OCI-LY1 (cell line): ENCODE data around the gene SH3RF3.

Experiments
- H2AFZ ChIP-seq: fragments of 200-600 bp; sonication (generic), shearing (Covaris generic); 2 replicates; pipeline ENCODE4 v1.6.0; 2014; ENCODE audit warnings: antibody characterized with exemption, mild to moderate bottlenecking, low read length
- H3F3A ChIP-seq: fragments of 200-600 bp; sonication (generic), shearing (Covaris generic); 2 replicates; pipeline ENCODE4 v1.6.0; 2014; ENCODE audit warnings: mild to moderate bottlenecking, antibody characterized with exemption, low read length, moderate library complexity; ENCODE audit not compliant: insufficient read depth
- H3K27ac ChIP-seq: fragments of 200-600 bp; sonication (generic); 2 replicates; pipeline ENCODE4 v1.5.1; 2014; ENCODE audit warnings: low read length, mixed run types, mild to moderate bottlenecking, low read depth; ENCODE audit not compliant: poor library complexity, severe bottlenecking
- H3K27me3 ChIP-seq: fragments of 200-600 bp; sonication (generic); 2 replicates; pipeline ENCODE4 v1.6.0; 2014; ENCODE audit warnings: antibody characterized with exemption, mild to moderate bottlenecking, low read length, moderate library complexity; ENCODE audit not compliant: insufficient read depth
- H3K36me3 ChIP-seq: fragments of 200-600 bp; sonication (generic); 2 replicates; pipeline ENCODE4 v1.6.1; 2014; ENCODE audit warnings: mild to moderate bottlenecking, antibody characterized with exemption, low read length, moderate library complexity, mixed read lengths; ENCODE audit not compliant: insufficient read depth
- H3K4me1 ChIP-seq: fragments of 200-600 bp; sonication (generic); 2 replicates; pipeline ENCODE4 v1.5.1; 2014; ENCODE audit warnings: mild to moderate bottlenecking, low read length, moderate library complexity; ENCODE audit not compliant: insufficient read depth, severe bottlenecking
- H3K4me2 ChIP-seq: fragments of 200-600 bp; sonication (generic), shearing (Covaris generic); 2 replicates; pipeline ENCODE4 v1.6.1; 2014; ENCODE audit warnings: low read length
- H3K4me3 ChIP-seq: fragments of 200-600 bp; sonication (generic); 2 replicates; pipeline ENCODE4 v1.5.1; 2014; ENCODE audit warnings: low read length, low read depth, mild to moderate bottlenecking, mixed read lengths; ENCODE audit not compliant: poor library complexity, severe bottlenecking
- H3K79me2 ChIP-seq: fragments of 200-600 bp; shearing (Covaris generic); 2 replicates; pipeline ENCODE4 v1.6.1; 2016; ENCODE audit warnings: mixed run types, low read length, mixed read lengths; ENCODE audit not compliant: insufficient read depth
- H3K9ac ChIP-seq: fragments of 200-600 bp; sonication (generic), shearing (Covaris generic); 2 replicates; pipeline ENCODE4 v1.6.1; 2014; ENCODE audit warnings: mild to moderate bottlenecking, low read length, mixed read lengths
- H3K9me2 ChIP-seq: fragments of 200-600 bp; sonication (generic), shearing (Covaris generic); 2 replicates; pipeline ENCODE4 v1.6.1; 2014; ENCODE audit warnings: low read depth, mild to moderate bottlenecking, low read length, mixed read lengths
- H3K9me3 ChIP-seq: fragments of 200-600 bp; shearing (Covaris generic); 2 replicates; pipeline ENCODE4 v1.6.1; 2014; ENCODE audit warnings: low read length, mixed read lengths
- H4K20me1 ChIP-seq: fragments of 200-600 bp; sonication (generic), shearing (Covaris generic); 2 replicates; pipeline ENCODE4 v1.6.0; 2016; ENCODE audit warnings: mild to moderate bottlenecking, low read length; ENCODE audit not compliant: insufficient read depth
- CTCF ChIP-seq: fragments of 200-600 bp; sonication (generic), shearing (Covaris generic); IDR thresholded peaks from 2 replicates; pipeline ENCODE4 v1.5.1; 2017; ENCODE audit warnings: mild to moderate bottlenecking, antibody characterized with exemption, low read length, moderate library complexity, mixed read lengths
- EZH2 ChIP-seq: fragments of 200-600 bp; sonication (generic), shearing (Covaris generic); IDR thresholded peaks from 2 replicates; pipeline ENCODE4 v1.8.0; 2017; ENCODE audit warnings: borderline replicate concordance, mixed run types, mild to moderate bottlenecking, antibody characterized with exemption, low read length, moderate library complexity, mixed read lengths

Gene SH3RF3

GRCh38 chr2:109255654-109256053 is 126.6 kb downstream of the SH3RF3 start:
- H3K79me2 ChIP-seq: no peaks in the 10 kb centered on the region
- no peak overlapping the region for H3K9ac ChIP-seq
- no peaks in the 10 kb centered on the region for H3K4me1 ChIP-seq
- no peak overlapping the region for H3K4me2 ChIP-seq
- no peaks in the 10 kb centered on the region for H3K9me3 ChIP-seq
- no peaks in the 10 kb centered on the region for H3F3A ChIP-seq
- H2AFZ ChIP-seq: no peak overlapping the region
- H4K20me1 ChIP-seq: no peaks in the 10 kb centered on the region
- H3K4me3 ChIP-seq: no peak overlapping the region
- H3K9me2 ChIP-seq: no peaks in the 10 kb centered on the region
- H3K36me3 ChIP-seq: no peaks in the 10 kb centered on the region
- H3K27me3 ChIP-seq: peaks cover 12% of the 10 kb centered on the region
- no peak for TF ChIP-seq CTCF
- no peak for TF ChIP-seq EZH2
- no peak overlapping the region for H3K27ac ChIP-seq

- peaks cover 12% of the 10 kb centered on the region for H3K27me3 ChIP-seq
- no peaks in the 10 kb centered on the region for H3K9me3 ChIP-seq
- no peak overlapping the region for H3K4me2 ChIP-seq
- H3F3A ChIP-seq: no peaks in the 10 kb centered on the region
- no peaks in the 10 kb centered on the region for H3K36me3 ChIP-seq
- no peaks in the 10 kb centered on the region for H3K4me1 ChIP-seq
- H4K20me1 ChIP-seq: no peaks in the 10 kb centered on the region
- H3K4me3 ChIP-seq: no peak overlapping the region
- no peak overlapping the region for H2AFZ ChIP-seq
- no peaks in the 10 kb centered on the region for H3K79me2 ChIP-seq
- TF ChIP-seq EZH2 (no peak), CTCF (no peak)
- H3K9ac ChIP-seq: no peak overlapping the region
- H3K27ac ChIP-seq: no peak overlapping the region
- H3K9me2 ChIP-seq: no peaks in the 10 kb centered on the region
Observed at GRCh38 chr2:109256111-109256510, 127.1 kb downstream of the SH3RF3 start.

DNA sequence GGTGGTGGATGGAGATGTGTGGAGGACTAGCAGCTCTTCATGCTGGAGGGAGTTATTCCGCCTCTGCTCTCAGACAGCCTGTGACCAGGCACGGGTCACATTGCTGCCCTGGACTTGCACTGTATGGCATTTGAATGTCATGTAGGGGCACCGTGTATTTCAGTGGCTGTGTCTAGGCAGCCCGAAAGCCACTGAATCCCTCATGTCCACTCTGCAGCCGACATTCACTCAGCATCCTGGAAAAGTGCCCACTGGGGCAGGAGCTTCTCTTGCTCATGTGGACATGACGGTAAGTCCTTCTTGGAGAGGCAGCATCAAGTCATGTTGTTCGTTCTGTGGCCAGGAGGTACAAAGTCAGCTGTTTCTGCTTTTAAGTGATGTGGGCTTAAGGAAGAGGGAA is 127.9 kb downstream of the SH3RF3 start:
- Histone ChIP-seq H3F3A (no peaks in the 10 kb centered on the region), H3K9me3 (no peaks in the 10 kb centered on the region), H3K4me1 (no peaks in the 10 kb centered on the region), H3K36me3 (no peaks in the 10 kb centered on the region), H3K4me3 (no peak overlapping the region), H3K4me2 (no peak overlapping the region), H3K27me3 (peaks cover 12% of the 10 kb centered on the region), H2AFZ (no peak overlapping the region), H3K9me2 (no peaks in the 10 kb centered on the region), H3K9ac (no peak overlapping the region), H4K20me1 (no peaks in the 10 kb centered on the region), H3K27ac (no peak overlapping the region), H3K79me2 (no peaks in the 10 kb centered on the region)
- TF ChIP-seq EZH2 (no peak), CTCF (no peak)
